ENCODE results near the gene TEDDM1. TPM values are rescaled to one million over a fixed set of nuclear protein-coding genes. Genes with fewer than 3 reads are reported as not detected.
"Not testable (repeated sequence)": the region's sequence is repeated elsewhere in the genome, so short reads cannot be mapped to it uniquely, and the experiment has no call there.

The TEDDM1 gene
- polyA plus RNA-seq, 1 experiment = not detected

GRCh38 chr1:182381962-182382819 lies 18.3 kb downstream of the TEDDM1 start:
- H3K36me3 ChIP-seq (ENCODE audit: control insufficient read depth, insufficient read depth, low read length) = peaks cover 31% of the 10 kb centered on the region

GRCh38 chr1:182380199-182380598 lies 20.3 kb downstream of the TEDDM1 start:
- POLR2A ChIA-PET = no interaction called here
- CTCF ChIA-PET = interaction anchor here (4.3 kb wide), 1 partner anchor 237 kb away, joined by 15 read pairs; no protein-coding TSS in a partner anchor
- Histone ChIP-seq H3K36me3 (ENCODE audit: control insufficient read depth, insufficient read depth, low read length) (peaks cover 14% of the 10 kb centered on the region), H3K4me3 (ENCODE audit: low read depth, low read length) (no peak overlapping the region), H3K27me3 (ENCODE audit: control insufficient read depth, insufficient read depth, low read length) (no peaks in the 10 kb centered on the region)
- no peak for TF ChIP-seq CTCF (IDR thresholded peaks at IDR 0.05; ENCODE audit: insufficient read depth, low read depth, low read length)
- DNase-seq (ENCODE audit: low read depth) = no peak

More at GRCh38 chr1:182381962-182382819, 18.3 kb downstream of the TEDDM1 start:
- H3K4me3 ChIP-seq (ENCODE audit: low read depth, low read length) = no peak overlapping the region
- no peak for DNase-seq (ENCODE audit: low read depth)
- ChIA-PET CTCF (no interaction called here), POLR2A (interaction anchor here (0.5 kb wide), 1 partner anchor 15 kb away, joined by 5 read pairs; no protein-coding TSS in a partner anchor)
- no peak for TF ChIP-seq CTCF (IDR thresholded peaks at IDR 0.05; ENCODE audit: insufficient read depth, low read depth, low read length)
- no peaks in the 10 kb centered on the region for H3K27me3 ChIP-seq (ENCODE audit: control insufficient read depth, insufficient read depth, low read length)

- POLR2A ChIA-PET = not testable (repeated sequence)
Observed at GRCh38 chr1:182379781-182380180, 20.7 kb downstream of the TEDDM1 start.

GRCh38 chr1:182376936-182377574 lies 23.4 kb downstream of the TEDDM1 start:
- ChIA-PET POLR2A (no interaction called here), CTCF (interaction anchor here (1.0 to 4.3 kb wide), 4 partner anchors 9 to 234 kb away, joined by 3 to 15 read pairs (median 6); no protein-coding TSS in a partner anchor)
- DNase-seq (ENCODE audit: low read depth) = no peak
- H3K27me3 ChIP-seq (ENCODE audit: control insufficient read depth, insufficient read depth, low read length) = no peaks in the 10 kb centered on the region
- no peak for TF ChIP-seq CTCF (IDR thresholded peaks at IDR 0.05; ENCODE audit: insufficient read depth, low read depth, low read length)
- H3K36me3 ChIP-seq (ENCODE audit: control insufficient read depth, insufficient read depth, low read length) = no peaks in the 10 kb centered on the region
- no peak overlapping the region for H3K4me3 ChIP-seq (ENCODE audit: low read depth, low read length)

More at GRCh38 chr1:182379781-182380180, 20.7 kb downstream of the TEDDM1 start:
- not testable (repeated sequence) for H3K27me3 ChIP-seq (ENCODE audit: control insufficient read depth, insufficient read depth, low read length); H3K4me3 ChIP-seq (ENCODE audit: low read depth, low read length); DNase-seq (ENCODE audit: low read depth)
- peaks cover 14% of the 10 kb centered on the region for H3K36me3 ChIP-seq (ENCODE audit: control insufficient read depth, insufficient read depth, low read length)
- CTCF ChIA-PET = interaction anchor here (4.3 kb wide), 1 partner anchor 237 kb away, joined by 15 read pairs; no protein-coding TSS in a partner anchor

GRCh38 chr1:182374101-182374834 lies 26.2 kb downstream of the TEDDM1 start:
- no peak for DNase-seq (ENCODE audit: low read depth)
- Histone ChIP-seq H3K4me3 (ENCODE audit: low read depth, low read length) (no peak overlapping the region), H3K27me3 (ENCODE audit: control insufficient read depth, insufficient read depth, low read length) (no peaks in the 10 kb centered on the region), H3K36me3 (ENCODE audit: control insufficient read depth, insufficient read depth, low read length) (no peaks in the 10 kb centered on the region)
- CTCF ChIA-PET = no interaction called here
- POLR2A ChIA-PET = no interaction called here
- TF ChIP-seq CTCF (IDR thresholded peaks at IDR 0.05; ENCODE audit: insufficient read depth, low read depth, low read length) = no peak
